ENCODE data around the gene ADGRF3.
"Not testable (repeated sequence)": the region's sequence is repeated elsewhere in the genome, so short reads cannot be mapped to it uniquely, and the experiment has no call there.

ADGRF3 gene

GRCh38 chr2:26283606-26284005 lies 63.0 kb downstream of the ADGRF3 start:
- no peak overlapping the region for H3K27ac ChIP-seq
- no peaks in the 10 kb centered on the region for H3K9me3 ChIP-seq
- no peaks in the 10 kb centered on the region for H4K20me1 ChIP-seq
- no peak for TF ChIP-seq Cebpa-rat (IDR thresholded peaks at IDR 0.05)
- no peaks in the 10 kb centered on the region for H3K27me3 ChIP-seq
- no peak overlapping the region for H3K9ac ChIP-seq
- H3K4me3 ChIP-seq: no peak overlapping the region
- no peak overlapping the region for H3K4me2 ChIP-seq
- H3K4me1 ChIP-seq: no peaks in the 10 kb centered on the region
- H3K36me3 ChIP-seq: peaks cover 94% of the 10 kb centered on the region

GRCh38 chr2:26281226-26281625 lies 65.4 kb downstream of the ADGRF3 start:
- Histone ChIP-seq H3K27me3 (no peaks in the 10 kb centered on the region), H3K27ac (no peak overlapping the region), H3K4me1 (no peaks in the 10 kb centered on the region), H3K9me3 (no peaks in the 10 kb centered on the region), H3K4me2 (no peak overlapping the region), H3K9ac (no peak overlapping the region), H3K4me3 (no peak overlapping the region), H4K20me1 (no peaks in the 10 kb centered on the region), H3K36me3 (peaks cover 94% of the 10 kb centered on the region)
- TF ChIP-seq Cebpa-rat (IDR thresholded peaks at IDR 0.05): no peak

- no peak overlapping the region for H3K4me2 ChIP-seq
- H4K20me1 ChIP-seq: no peaks in the 10 kb centered on the region
- no peaks in the 10 kb centered on the region for H3K9me3 ChIP-seq
- H3K27ac ChIP-seq: no peak overlapping the region
- TF ChIP-seq Cebpa-rat (IDR thresholded peaks at IDR 0.05): no peak
- no peaks in the 10 kb centered on the region for H3K27me3 ChIP-seq
- no peak overlapping the region for H3K9ac ChIP-seq
- no peak overlapping the region for H3K4me3 ChIP-seq
- no peaks in the 10 kb centered on the region for H3K4me1 ChIP-seq
- H3K36me3 ChIP-seq: peaks cover 94% of the 10 kb centered on the region
Measured at GRCh38 chr2:26279886-26280285, 66.7 kb downstream of the ADGRF3 start.

GRCh38 chr2:26276484-26277227 lies 69.9 kb downstream of the ADGRF3 start:
- H3K9ac ChIP-seq: no peak overlapping the region
- no peak for TF ChIP-seq Cebpa-rat (IDR thresholded peaks at IDR 0.05)
- no peaks in the 10 kb centered on the region for H3K4me1 ChIP-seq
- H3K27me3 ChIP-seq: no peaks in the 10 kb centered on the region
- no peak overlapping the region for H3K27ac ChIP-seq
- no peak overlapping the region for H3K4me2 ChIP-seq
- no peaks in the 10 kb centered on the region for H3K9me3 ChIP-seq
- H4K20me1 ChIP-seq: no peaks in the 10 kb centered on the region
- peaks cover 85% of the 10 kb centered on the region for H3K36me3 ChIP-seq
- no peak overlapping the region for H3K4me3 ChIP-seq

GRCh38 chr2:26274058-26274613 lies 72.5 kb downstream of the ADGRF3 start:
- no peak overlapping the region for H3K27ac ChIP-seq
- H3K4me1 ChIP-seq: no peaks in the 10 kb centered on the region
- no peaks in the 10 kb centered on the region for H3K27me3 ChIP-seq
- TF ChIP-seq Cebpa-rat (IDR thresholded peaks at IDR 0.05): no peak
- no peak overlapping the region for H3K9ac ChIP-seq
- H3K4me2 ChIP-seq: no peak overlapping the region
- no peak overlapping the region for H3K4me3 ChIP-seq
- H4K20me1 ChIP-seq: no peaks in the 10 kb centered on the region
- no peaks in the 10 kb centered on the region for H3K9me3 ChIP-seq
- H3K36me3 ChIP-seq: peaks cover 66% of the 10 kb centered on the region

GRCh38 chr2:26273501-26273900 lies 73.1 kb downstream of the ADGRF3 start:
- Histone ChIP-seq H3K4me3 (no peak overlapping the region), H3K27me3 (no peaks in the 10 kb centered on the region), H4K20me1 (no peaks in the 10 kb centered on the region), H3K9ac (no peak overlapping the region), H3K4me1 (no peaks in the 10 kb centered on the region), H3K4me2 (no peak overlapping the region), H3K9me3 (no peaks in the 10 kb centered on the region), H3K36me3 (peaks cover 64% of the 10 kb centered on the region), H3K27ac (no peak overlapping the region)
- TF ChIP-seq Cebpa-rat (IDR thresholded peaks at IDR 0.05): no peak

GRCh38 chr2:26270373-26270772 lies 76.2 kb downstream of the ADGRF3 start:
- H3K4me2 ChIP-seq: no peak overlapping the region
- no peaks in the 10 kb centered on the region for H3K9me3 ChIP-seq
- no peaks in the 10 kb centered on the region for H3K4me1 ChIP-seq
- H4K20me1 ChIP-seq: no peaks in the 10 kb centered on the region
- H3K36me3 ChIP-seq: peaks cover 48% of the 10 kb centered on the region
- no peak overlapping the region for H3K9ac ChIP-seq
- H3K4me3 ChIP-seq: no peak overlapping the region
- no peak overlapping the region for H3K27ac ChIP-seq
- no peaks in the 10 kb centered on the region for H3K27me3 ChIP-seq
- TF ChIP-seq Cebpa-rat (IDR thresholded peaks at IDR 0.05): no peak

GRCh38 chr2:26269571-26270158 lies 76.9 kb downstream of the ADGRF3 start:
- H3K27ac ChIP-seq: no peak overlapping the region
- H3K4me2 ChIP-seq: no peak overlapping the region
- no peaks in the 10 kb centered on the region for H3K27me3 ChIP-seq
- H3K4me3 ChIP-seq: no peak overlapping the region
- no peaks in the 10 kb centered on the region for H4K20me1 ChIP-seq
- no peaks in the 10 kb centered on the region for H3K9me3 ChIP-seq
- H3K4me1 ChIP-seq: no peaks in the 10 kb centered on the region
- H3K36me3 ChIP-seq: peaks cover 49% of the 10 kb centered on the region
- TF ChIP-seq Cebpa-rat (IDR thresholded peaks at IDR 0.05): no peak
- no peak overlapping the region for H3K9ac ChIP-seq

GRCh38 chr2:26268670-26269385 lies 77.8 kb downstream of the ADGRF3 start:
- not testable (repeated sequence) for H3K27me3 ChIP-seq, H3K9ac ChIP-seq, H3K9me3 ChIP-seq, H4K20me1 ChIP-seq, H3K4me2 ChIP-seq, H3K4me1 ChIP-seq, H3K27ac ChIP-seq, H3K4me3 ChIP-seq
- peaks cover 51% of the 10 kb centered on the region for H3K36me3 ChIP-seq

GRCh38 chr2:26268213-26268612 lies 78.4 kb downstream of the ADGRF3 start:
- Histone ChIP-seq H3K36me3 (peaks cover 53% of the 10 kb centered on the region), H3K4me2 (no peak overlapping the region), H3K27me3 (no peaks in the 10 kb centered on the region), H3K27ac (no peak overlapping the region), H3K9me3 (no peaks in the 10 kb centered on the region), H3K4me1 (no peaks in the 10 kb centered on the region), H4K20me1 (no peaks in the 10 kb centered on the region), H3K4me3 (no peak overlapping the region), H3K9ac (no peak overlapping the region)
- no peak; the same call in 1 of the 2 replicates for TF ChIP-seq Cebpa-rat (IDR thresholded peaks at IDR 0.05)

GRCh38 chr2:26258836-26259235 lies 87.8 kb downstream of the ADGRF3 start:
- H4K20me1 ChIP-seq, H3K9ac ChIP-seq, H3K4me1 ChIP-seq, H3K9me3 ChIP-seq, H3K4me3 ChIP-seq, H3K27me3 ChIP-seq, H3K27ac ChIP-seq, H3K4me2 ChIP-seq: not testable (repeated sequence)
- H3K36me3 ChIP-seq: peaks cover 67% of the 10 kb centered on the region
